GM10248 (cell line): ENCODE data around the gene HTT.

Experiments used
- CTCF ChIA-PET: fragments of 300-600 bp; sonication (Branson Sonifier 250); formaldehyde crosslinking; extraction: SDS; loops from one replicate; lab custom pipeline; 2021; ENCODE audit warnings: antibody characterized with exemption; lab: Yijun Ruan, JAX
- POLR2A ChIA-PET: fragments of 350-650 bp; sonication (Branson Sonifier 250); formaldehyde crosslinking; extraction: SDS; loops from one replicate; lab custom pipeline; 2020; ENCODE audit warnings: antibody characterized with exemption; lab: Yijun Ruan, JAX
- DNase-seq: peaks from one replicate; pipeline ENCODE4 v3.0.0; 2012; ENCODE audit errors: extremely low spot score
- CTCF ChIP-seq: IDR thresholded peaks from 2 replicates; pipeline ENCODE4 v1.5.1; 2012; ENCODE audit warnings: mild to moderate bottlenecking, low read depth; ENCODE audit errors: extremely low read depth, missing control alignments, control extremely low read depth

Gene HTT

GRCh38 chr4:3190549-3190948 is 116.1 kb downstream of the HTT start:
- CTCF ChIA-PET = interaction anchor here (0.6 to 1.9 kb wide), 6 partner anchors 9 to 694 kb away, joined by 3 to 4 read pairs (median 3); no protein-coding TSS in a partner anchor
- TF ChIP-seq CTCF = no peak
- no peak for DNase-seq
- POLR2A ChIA-PET = no interaction called here

GRCh38 chr4:3192188-3192587 is 117.7 kb downstream of the HTT start:
- TF ChIP-seq CTCF = no peak
- CTCF ChIA-PET = interaction anchor here (1.1 kb wide), 1 partner anchor 251 kb away, joined by 3 read pairs; no protein-coding TSS in a partner anchor
- POLR2A ChIA-PET = no interaction called here
- no peak for DNase-seq

GRCh38 chr4:3192827-3193226 is 118.3 kb downstream of the HTT start:
- CTCF ChIA-PET = interaction anchor here (0.8 to 1.2 kb wide), 3 partner anchors 11 to 251 kb away, joined by 3 read pairs; no protein-coding TSS in a partner anchor
- TF ChIP-seq CTCF = no peak
- POLR2A ChIA-PET = no interaction called here
- no peak for DNase-seq

GRCh38 chr4:3193531-3194203 is 119.2 kb downstream of the HTT start:
- ChIA-PET CTCF (interaction anchor here (0.7 to 1.7 kb wide), 4 partner anchors 10 to 37 kb away, joined by 3 read pairs; no protein-coding TSS in a partner anchor), POLR2A (no interaction called here)
- DNase-seq = no peak
- no peak for TF ChIP-seq CTCF

- ChIA-PET CTCF (interaction anchor here (1.3 kb wide), 2 partner anchors 27 to 89 kb away, joined by 3 to 5 read pairs; no protein-coding TSS in a partner anchor), POLR2A (no interaction called here)
- no peak for TF ChIP-seq CTCF
- DNase-seq = no peak
Measured at GRCh38 chr4:3196670-3197359, 122.3 kb downstream of the HTT start.

- DNase-seq = no peak
- ChIA-PET POLR2A (no interaction called here), CTCF (interaction anchor here (1.3 kb wide), 2 partner anchors 28 to 90 kb away, joined by 3 to 5 read pairs; no protein-coding TSS in a partner anchor)
- no peak for TF ChIP-seq CTCF
Measured at GRCh38 chr4:3197366-3198105, 123.1 kb downstream of the HTT start.
